H9 (cell line): Measurements from ENCODE around the gene MDFIC. TPM values are rescaled to one million over a fixed set of nuclear protein-coding genes. Genes with fewer than 3 reads are reported as not detected.

Experiments
- DNase-seq: peaks from one replicate; pipeline ENCODE4 v3.0.0-alpha.2; 2017
- H2AFZ ChIP-seq: one replicate; pipeline ENCODE4 v1.6.1; 2013; ENCODE audit warnings: mild to moderate bottlenecking, low read length, control low read depth, moderate library complexity
- H2AK5ac ChIP-seq: 2 replicates; pipeline ENCODE4 v1.6.1; 2013; ENCODE audit warnings: low read length, control low read depth, mixed read lengths; ENCODE audit not compliant: insufficient read length
- H2BK120ac ChIP-seq: one replicate; pipeline ENCODE4 v1.6.1; 2013; ENCODE audit warnings: low read depth, mild to moderate bottlenecking, low read length, control low read depth, inconsistent platforms; ENCODE audit not compliant: poor library complexity, severe bottlenecking
- H2BK12ac ChIP-seq: 2 replicates; pipeline ENCODE4 v1.6.1; 2013; ENCODE audit warnings: low read length, control low read depth, mixed read lengths, low read depth; ENCODE audit not compliant: insufficient read length
- H2BK15ac ChIP-seq: 2 replicates; pipeline ENCODE4 v1.6.1; 2013; ENCODE audit warnings: low read depth, low read length, control low read depth
- H2BK20ac ChIP-seq: one replicate; pipeline ENCODE4 v1.6.1; 2013; ENCODE audit warnings: low read depth, mild to moderate bottlenecking, low read length, control low read depth, inconsistent platforms; ENCODE audit not compliant: poor library complexity, severe bottlenecking
- H2BK5ac ChIP-seq: 2 replicates; pipeline ENCODE4 v1.6.1; 2013; ENCODE audit warnings: low read length, control low read depth, mixed read lengths; ENCODE audit not compliant: insufficient read length
- H3K14ac ChIP-seq: 2 replicates; pipeline ENCODE4 v1.6.1; 2013; ENCODE audit warnings: low read length, control low read depth; ENCODE audit not compliant: insufficient read depth
- H3K18ac ChIP-seq: 2 replicates; pipeline ENCODE4 v1.6.1; 2013; ENCODE audit warnings: low read depth, mild to moderate bottlenecking, mixed read lengths, low read length, control low read depth; ENCODE audit not compliant: insufficient read length
- H3K23ac ChIP-seq: 2 replicates; pipeline ENCODE4 v1.6.1; 2013; ENCODE audit warnings: low read length, control low read depth, mixed read lengths, low read depth; ENCODE audit not compliant: insufficient read length
- H3K23me2 ChIP-seq: 2 replicates; pipeline ENCODE4 v1.6.1; 2013; ENCODE audit warnings: low read depth, mild to moderate bottlenecking, mixed read lengths, low read length, control low read depth; ENCODE audit not compliant: insufficient read length, poor library complexity, severe bottlenecking
- H3K27ac ChIP-seq: 2 replicates; pipeline ENCODE4 v1.5.1; 2013; ENCODE audit warnings: low read length, control low read depth, mixed read lengths, low read depth; ENCODE audit not compliant: insufficient read length
- H3K27me3 ChIP-seq: 2 replicates; pipeline ENCODE4 v1.6.1; 2013; ENCODE audit warnings: low read length, control low read depth, inconsistent platforms; ENCODE audit not compliant: insufficient read depth
- H3K4ac ChIP-seq: 2 replicates; pipeline ENCODE4 v1.6.1; 2013; ENCODE audit warnings: low read depth, mild to moderate bottlenecking, control low read depth, inconsistent platforms, low read length, moderate library complexity
- H3K4me1 ChIP-seq: 2 replicates; pipeline ENCODE4 v1.6.1; 2013; ENCODE audit warnings: low read length, control low read depth, inconsistent platforms; ENCODE audit not compliant: insufficient read depth
- H3K4me2 ChIP-seq: 2 replicates; pipeline ENCODE4 v1.6.1; 2013; ENCODE audit warnings: low read length, control low read depth, mixed read lengths; ENCODE audit not compliant: insufficient read length, insufficient read depth
- H3K56ac ChIP-seq: 2 replicates; pipeline ENCODE4 v1.6.1; 2013; ENCODE audit warnings: low read depth, mild to moderate bottlenecking, mixed read lengths, low read length, control low read depth; ENCODE audit not compliant: insufficient read length
- H3K79me1 ChIP-seq: 2 replicates; pipeline ENCODE4 v1.6.1; 2013; ENCODE audit warnings: low read depth, mild to moderate bottlenecking, moderate library complexity, low read length, control low read depth, inconsistent platforms; ENCODE audit not compliant: insufficient read depth, poor library complexity, severe bottlenecking
- H3K79me2 ChIP-seq: 2 replicates; pipeline ENCODE4 v1.6.1; 2013; ENCODE audit warnings: low read length, control low read depth, inconsistent platforms; ENCODE audit not compliant: insufficient read depth
- H3K9ac ChIP-seq: 2 replicates; pipeline ENCODE4 v1.6.1; 2013; ENCODE audit warnings: low read length, control low read depth, mixed read lengths; ENCODE audit not compliant: insufficient read length; ENCODE audit errors: extremely low read depth
- H3K9me3 ChIP-seq: one replicate; pipeline ENCODE4 v1.6.1; 2013; ENCODE audit warnings: low read depth, low read length, inconsistent platforms; ENCODE audit not compliant: control insufficient read depth
- H3T11ph ChIP-seq: one replicate; pipeline ENCODE4 v1.6.1; 2013; ENCODE audit warnings: mild to moderate bottlenecking, low read length, control low read depth, inconsistent platforms
- H4K20me1 ChIP-seq: one replicate; pipeline ENCODE4 v1.6.1; 2013; ENCODE audit not compliant: control insufficient read depth, insufficient read length, insufficient read depth
- H4K5ac ChIP-seq: 2 replicates; pipeline ENCODE4 v1.6.1; 2013; ENCODE audit warnings: low read depth, mild to moderate bottlenecking, mixed read lengths, low read length, control low read depth; ENCODE audit not compliant: insufficient read length
- H4K8ac ChIP-seq: replicated peaks from 2 replicates; pipeline ENCODE4 v1.6.1; 2013; ENCODE audit warnings: low read length, control low read depth, mixed read lengths, low read depth; ENCODE audit not compliant: insufficient read length
- H4K91ac ChIP-seq: 2 replicates; pipeline ENCODE4 v1.6.1; 2013; ENCODE audit warnings: low read depth, mild to moderate bottlenecking, moderate library complexity, mixed read lengths, low read length, control low read depth; ENCODE audit not compliant: insufficient read length
- H3K27ac Mint-ChIP-seq, 3 experiments: 2 replicates in 2 of 3; 3 replicates in 1 of 3; pipeline ENCODE4 v1.8.0; 2020 to 2021; ENCODE audit warnings: mixed read lengths in 3 of 3, mild to moderate bottlenecking in 1 of 3, moderate library complexity in 1 of 3
- H3K27me3 Mint-ChIP-seq: 2 replicates; pipeline ENCODE4 v1.8.0; 2021; ENCODE audit warnings: low read depth, mild to moderate bottlenecking, moderate library complexity, mixed read lengths
- H3K36me3 Mint-ChIP-seq, 3 experiments: 2 replicates in 2 of 3; 3 replicates in 1 of 3; pipeline ENCODE4 v1.8.0; 2020 to 2021; ENCODE audit warnings: low read depth in 3 of 3, mixed read lengths in 3 of 3; ENCODE audit not compliant: insufficient read depth in 1 of 3
- H3K4me1 Mint-ChIP-seq, 2 experiments: 2 replicates each; pipeline ENCODE4 v1.8.0; 2020; ENCODE audit warnings: mixed read lengths in 2 of 2
- H3K4me3 Mint-ChIP-seq, 2 experiments: 2 replicates in 1 of 2; 3 replicates in 1 of 2; pipeline ENCODE4 v1.8.0; 2020 to 2021; ENCODE audit warnings: mild to moderate bottlenecking in 2 of 2, mixed read lengths in 2 of 2, moderate library complexity in 1 of 2
- H3K9me3 Mint-ChIP-seq, 2 experiments: 2 replicates in 1 of 2; 3 replicates in 1 of 2; pipeline ENCODE4 v1.8.0; 2020; ENCODE audit warnings: mild to moderate bottlenecking in 2 of 2, mixed read lengths in 2 of 2, moderate library complexity in 1 of 2
- CTCF ChIP-seq: fragments of 200-600 bp; sonication (generic); conservative IDR thresholded peaks from 3 replicates; pipeline ENCODE4 v1.8.0; 2021; ENCODE audit warnings: antibody characterized with exemption, mild to moderate bottlenecking
- WGBS: extraction: QIAGEN DNeasy Blood & Tissue Kit; methylation state at CpG from one replicate; pipeline ENCODE4 v1.1.7; 2013; ENCODE audit warnings: missing lambda C conversion rate, low lambda C conversion rate, mixed read lengths; ENCODE audit not compliant: insufficient read length; ENCODE audit errors: extremely low coverage; 5-methylcytosine and 5-hydroxymethylcytosine counted together
- total RNA-seq: library from RNA; stranded (reverse); gene quantifications from 2 replicates; pipeline ENCODE4 v1.2.1, GENCODE V29; 2021

Gene MDFIC
- total RNA-seq, 1 experiment from 2014 or later: 2.0 TPM

- TF ChIP-seq CTCF: no peak
- H3K4me3 Mint-ChIP-seq: no peak overlapping the region
- Histone ChIP-seq H4K91ac (no peak overlapping the region), H3K14ac (no peak overlapping the region), H2BK12ac (no peak overlapping the region), H2AK5ac (no peak overlapping the region), H3K23ac (no peak overlapping the region), H2BK5ac (no peak overlapping the region), H3K56ac (no peak overlapping the region), H2BK20ac (no peak overlapping the region), H3K4me2 (no peak overlapping the region), H4K20me1 (no peaks in the 10 kb centered on the region), H3K9ac (no peak overlapping the region), H3T11ph (no peak overlapping the region), H2AFZ (no peak overlapping the region), H3K79me2 (0 out of 2 replicates have a peak, but pooled peaks cover 1% of the 10 kb centered on the region), H4K8ac (no peak overlapping the region), H4K5ac (no peak overlapping the region), H2BK15ac (no peak overlapping the region), H2BK120ac (no peak overlapping the region), H3K4me1 (no peaks in the 10 kb centered on the region), H3K9me3 (no peaks in the 10 kb centered on the region), H3K27me3 (no peaks in the 10 kb centered on the region), H3K18ac (no peak overlapping the region), H3K79me1 (no peaks in the 10 kb centered on the region), H3K27ac (no peak overlapping the region), H3K4ac (no peak overlapping the region), H3K23me2 (no peaks in the 10 kb centered on the region)
- H3K4me1 Mint-ChIP-seq: no peaks in the 10 kb centered on the region
- H3K36me3 Mint-ChIP-seq: peaks cover 0 to 1% (median 0%) of the 10 kb centered on the region in 3 experiments; a peak in 1 of 7 replicates
- no CpG with 5 or more reads among the region's 6 CpGs for WGBS
- no peaks in the 10 kb centered on the region for H3K9me3 Mint-ChIP-seq
- H3K27me3 Mint-ChIP-seq: peaks cover 2% of the 10 kb centered on the region
- H3K27ac Mint-ChIP-seq: no peak overlapping the region
- no peak for DNase-seq
Measured at GRCh38 chr7:115023219-115023618, 101.3 kb downstream of the MDFIC start.
